Gastroesophageal sphincter (tissue), 4 donors: ENCODE measurements around the gene FCHO2. TPM values are rescaled to one million over a fixed set of nuclear protein-coding genes. Genes with fewer than 3 reads are reported as not detected.

Source experiments
- ATAC-seq: fragments of 150-250 bp; one replicate; pipeline ENCODE4 v1.9.1; 2016; ENCODE audit warnings: mild to moderate bottlenecking, moderate library complexity
- H3K27ac ChIP-seq, 4 donors: fragments of 200-600 bp; sonication (generic) in 3 of 4; 1 replicate in 3 of 4; 2 replicates in 1 of 4; pipeline ENCODE4 v1.5.1; 2016 to 2019
- H3K27me3 ChIP-seq: fragments of 200-600 bp; sonication (generic); one replicate; pipeline ENCODE4 v1.5.1; 2019
- H3K36me3 ChIP-seq, 2 donors: fragments of 200-600 bp; sonication (generic); one replicate each; pipeline ENCODE4 v1.5.1; 2019; ENCODE audit warnings: control low read depth in 1 of 2
- H3K4me1 ChIP-seq, 3 donors: fragments of 200-600 bp; sonication (generic); 1 replicate in 2 of 3; 2 replicates in 1 of 3; pipeline ENCODE4 v1.5.1; 2016 to 2019; ENCODE audit warnings: control low read depth in 2 of 3
- H3K4me3 ChIP-seq, 2 donors: fragments of 200-600 bp; sonication (generic); one replicate each; pipeline ENCODE4 v1.5.1; 2019; ENCODE audit warnings: mild to moderate bottlenecking in 1 of 2, moderate library complexity in 1 of 2
- H3K9me3 ChIP-seq, 3 donors: fragments of 200-600 bp; sonication (generic); one replicate each; pipeline ENCODE4 v1.5.1; 2017 to 2019; ENCODE audit warnings: control low read depth in 2 of 3
- CTCF ChIP-seq, 4 experiments: fragments of 200-600 bp in 2 of 4; fragments of 450-650 bp in 2 of 4; sonication (generic) in 1 of 4; IDR thresholded peaks; one replicate each; pipeline ENCODE4 v1.5.1; 2017 to 2019; ENCODE audit warnings: antibody characterized with exemption in 4 of 4, mild to moderate bottlenecking in 2 of 4, moderate library complexity in 2 of 4
- EP300 ChIP-seq: sonication (generic); formaldehyde crosslinking; IDR thresholded peaks from one replicate; pipeline ENCODE4 v1.6.1; 2017; ENCODE audit warnings: antibody characterized with exemption, mild to moderate bottlenecking
- POLR2A ChIP-seq, 2 donors: fragments of 450-650 bp; IDR thresholded peaks; one replicate each; pipeline ENCODE4 v1.6.1; 2017; ENCODE audit warnings: antibody characterized with exemption in 2 of 2, mild to moderate bottlenecking in 2 of 2, moderate library complexity in 1 of 2
- POLR2AphosphoS5 ChIP-seq: sonication (generic); formaldehyde crosslinking; IDR thresholded peaks from one replicate; pipeline ENCODE4 v1.6.1; 2017; ENCODE audit warnings: antibody characterized with exemption
- WGBS, 2 donors: methylation state at CpG; one replicate each; pipeline ENCODE4 v1.1.5; 2018; ENCODE audit warnings: low coverage in 1 of 2; 5-methylcytosine and 5-hydroxymethylcytosine counted together
- total RNA-seq, 4 donors: library from RNA; depleted of rRNA; stranded (reverse); fragments of >200 nt; gene quantifications; one replicate each; pipeline ENCODE4 v1.1.0, GENCODE V29; 2016

FCHO2 gene
- total RNA-seq, 4 donors from 2014 or later, result 27.3 to 36.3 (median 30.1) TPM

- ATAC-seq, result no peak
- Histone ChIP-seq H3K27ac (no peak overlapping the region), H3K36me3 (no peaks in the 10 kb centered on the region), H3K9me3 (no peaks in the 10 kb centered on the region), H3K27me3 (peaks cover 27% of the 10 kb centered on the region), H3K4me1 (no peaks in the 10 kb centered on the region), H3K4me3 (no peak overlapping the region)
- WGBS, 2 donors, result 60% methylated on average over 2 of the region's 10 CpGs; no CpG with 5 or more reads in 1 of the 2 donors
- TF ChIP-seq POLR2AphosphoS5, result no peak
- TF ChIP-seq EP300, result no peak
- TF ChIP-seq CTCF (IDR thresholded peaks at IDR 0.05), result no peak
- no peak for TF ChIP-seq POLR2A (IDR thresholded peaks at IDR 0.05)
Observed at GRCh38 chr5:73137563-73138530, 182.0 kb downstream of the FCHO2 start.

GRCh38 chr5:73139485-73139884 is 183.6 kb downstream of the FCHO2 start:
- WGBS, 2 donors, result 56 to 100% methylated on average over 1 to 3 of the region's 3 CpGs
- no peaks in the 10 kb centered on the region for H3K4me1 ChIP-seq
- no peak for ATAC-seq
- H3K36me3 ChIP-seq, result no peaks in the 10 kb centered on the region
- H3K4me3 ChIP-seq, result no peak overlapping the region
- H3K27ac ChIP-seq, result no peak overlapping the region
- peaks cover 27% of the 10 kb centered on the region for H3K27me3 ChIP-seq
- H3K9me3 ChIP-seq, result no peaks in the 10 kb centered on the region
- TF ChIP-seq EP300 (no peak), POLR2AphosphoS5 (no peak), CTCF (IDR thresholded peaks at IDR 0.05) (no peak), POLR2A (IDR thresholded peaks at IDR 0.05) (no peak)

Other genes with a start within 250 kb of the FCHO2 start
- 100 to 1,000 TPM in 3 of 4 donors, 10 to 100 TPM in 1; 81.2 to 131 (median 116) TPM for gene TNPO1, start 139.4 kb upstream of the FCHO2 start, total RNA-seq
- gene TMEM171, start 164.5 kb downstream of the FCHO2 start, total RNA-seq, result under 1 TPM in 1 of 4 donors, not detected in 3; 0.84 TPM
- gene TMEM174, start 217.2 kb downstream of the FCHO2 start, total RNA-seq, result not detected